Measurements from ENCODE around the gene RENBP. TPM values are rescaled to one million over a fixed set of nuclear protein-coding genes. Genes with fewer than 3 reads are reported as not detected.

Gene RENBP
- total RNA-seq, 1 donor from 2014 or later = 20.2 TPM

- Mint-ChIP-seq H3K4me1 (peaks cover 54% of the 10 kb centered on the region), H3K9me3 (no peaks in the 10 kb centered on the region), H3K27ac (peak overlapping the region; percentile 97), H3K4me3 (peak overlapping the region; percentile 92), H3K27me3 (no peaks in the 10 kb centered on the region), H3K36me3 (ENCODE audit: low read depth) (peaks cover 12% of the 10 kb centered on the region)
- DNase-seq (no peak), ATAC-seq (ENCODE audit: low read depth) (no peak)
- TF ChIP-seq CTCF (IDR thresholded peaks at IDR 0.05) = no peak
- intact Hi-C loops (cut with micrococcal nuclease) = loop anchor here (1.0 to 2.0 kb wide), 3 partner anchors 23 to 29 kb away; no protein-coding TSS in a partner anchor
- ChIA-PET CTCF (interaction anchor here (1.0 to 7.7 kb wide), 3 partner anchors 24 to 89 kb away, joined by 3 to 146 read pairs (median 4); partner anchors contain the start of gene RENBP), POLR2A (interaction anchor here (0.8 to 10.3 kb wide), 12 partner anchors 14 to 623 kb away, joined by 3 to 305 read pairs (median 8); partner anchors contain the start of genes AVPR2, FLNA, HCFC1 and IDH3G)
Observed at GRCh38 chrX:153924149-153924861, 20.1 kb downstream of the RENBP start.

GRCh38 chrX:153922932-153923857, 21.2 kb downstream of the RENBP start:
- no peaks in the 10 kb centered on the region for H3K27me3 Mint-ChIP-seq
- intact Hi-C loops (cut with micrococcal nuclease) = loop anchor here (1.0 kb wide), 1 partner anchor 35 kb away; no protein-coding TSS in a partner anchor
- TF ChIP-seq CTCF (IDR thresholded peaks at IDR 0.05) = no peak
- peaks cover 44% of the 10 kb centered on the region for H3K4me1 Mint-ChIP-seq
- peak overlapping the region; percentile 92 for H3K4me3 Mint-ChIP-seq
- ATAC-seq (ENCODE audit: low read depth) = no peak
- CTCF ChIA-PET = interaction anchor here (0.6 to 7.7 kb wide), 6 partner anchors 17 to 167 kb away, joined by 3 to 146 read pairs (median 3); partner anchors contain the start of gene RENBP
- no peak for DNase-seq
- peak overlapping the region; percentile 73 for H3K27ac Mint-ChIP-seq
- POLR2A ChIA-PET = interaction anchor here (0.6 to 10.3 kb wide), 10 partner anchors 13 to 832 kb away, joined by 3 to 305 read pairs (median 7); partner anchors contain the start of genes HCFC1, IDH3G, NAA10 and RENBP
- H3K36me3 Mint-ChIP-seq (ENCODE audit: low read depth) = peaks cover 18% of the 10 kb centered on the region
- no peaks in the 10 kb centered on the region for H3K9me3 Mint-ChIP-seq

- POLR2A ChIA-PET = interaction anchor here (0.7 to 10.3 kb wide), 6 partner anchors 11 to 198 kb away, joined by 3 to 305 read pairs (median 4); partner anchors contain the start of genes BCAP31, NAA10 and RENBP
- Mint-ChIP-seq H3K9me3 (no peaks in the 10 kb centered on the region), H3K4me1 (peaks cover 40% of the 10 kb centered on the region), H3K36me3 (ENCODE audit: low read depth) (peaks cover 26% of the 10 kb centered on the region), H3K27me3 (no peaks in the 10 kb centered on the region), H3K27ac (no peak overlapping the region), H3K4me3 (no peak overlapping the region)
- intact Hi-C loops (cut with micrococcal nuclease) = no loop called here
- ATAC-seq (ENCODE audit: low read depth) (no peak), DNase-seq (no peak)
- CTCF ChIA-PET = interaction anchor here (7.7 kb wide), 1 partner anchor 26 kb away, joined by 146 read pairs; the partner anchor contains the start of gene RENBP
- no peak for TF ChIP-seq CTCF (IDR thresholded peaks at IDR 0.05)
Observed at GRCh38 chrX:153921511-153922446, 22.7 kb downstream of the RENBP start.

GRCh38 chrX:153921070-153921469, 23.4 kb downstream of the RENBP start:
- H3K4me1 Mint-ChIP-seq = peaks cover 40% of the 10 kb centered on the region
- no peaks in the 10 kb centered on the region for H3K9me3 Mint-ChIP-seq
- CTCF ChIA-PET = interaction anchor here (7.7 kb wide), 1 partner anchor 27 kb away, joined by 146 read pairs; the partner anchor contains the start of gene RENBP
- no peaks in the 10 kb centered on the region for H3K27me3 Mint-ChIP-seq
- H3K27ac Mint-ChIP-seq = no peak overlapping the region
- TF ChIP-seq CTCF (IDR thresholded peaks at IDR 0.05) = no peak
- ATAC-seq (ENCODE audit: low read depth) (no peak), DNase-seq (no peak)
- POLR2A ChIA-PET = interaction anchor here (0.7 to 10.3 kb wide), 3 partner anchors 17 to 197 kb away, joined by 3 to 305 read pairs (median 3); partner anchors contain the start of genes BCAP31, NAA10 and RENBP
- no peak overlapping the region for H3K4me3 Mint-ChIP-seq
- H3K36me3 Mint-ChIP-seq (ENCODE audit: low read depth) = peaks cover 31% of the 10 kb centered on the region
- intact Hi-C loops (cut with micrococcal nuclease) = no loop called here
